ENCODE data around the gene CERS6.

- no peak for TF ChIP-seq CTCF (IDR thresholded peaks at IDR 0.05)
- no peak for TF ChIP-seq POLR2AphosphoS5 (IDR thresholded peaks at IDR 0.05)
Observed at GRCh38 chr2:168530982-168531622, 75.0 kb downstream of the CERS6 start.

Data from breast epithelium (tissue), 3 donors.